ENCODE data around the gene KCNMA1.

KCNMA1 gene

GRCh38 chr10:77111611-77112550 is 525.7 kb downstream of the KCNMA1 start:
- peak; percentile 87 for DNase-seq (ENCODE audit: low spot score)

DNA sequence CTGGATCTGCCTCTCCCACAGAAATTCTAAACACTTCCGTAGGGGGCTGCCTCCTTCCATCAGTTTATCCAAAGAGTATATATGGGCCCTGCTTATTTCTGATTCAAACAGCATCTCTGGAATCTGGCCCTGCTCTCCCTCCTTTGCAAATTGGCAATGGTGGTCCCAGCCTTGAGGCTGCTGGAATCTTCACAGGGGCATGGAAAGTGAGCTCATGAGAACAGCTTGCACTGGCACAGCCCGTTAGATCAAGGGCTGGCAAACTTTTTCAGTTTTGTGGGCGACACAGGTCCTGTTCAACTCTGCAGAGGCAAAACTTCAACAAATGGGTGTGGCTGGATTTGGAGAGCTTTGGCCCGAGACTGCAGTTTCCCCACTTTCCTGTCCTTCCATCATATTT is 526.9 kb downstream of the KCNMA1 start:
- no peak for DNase-seq (ENCODE audit: low spot score)

GRCh38 chr10:77109351-77109994 is 528.1 kb downstream of the KCNMA1 start:
- no peak for DNase-seq (ENCODE audit: low spot score)

DNA sequence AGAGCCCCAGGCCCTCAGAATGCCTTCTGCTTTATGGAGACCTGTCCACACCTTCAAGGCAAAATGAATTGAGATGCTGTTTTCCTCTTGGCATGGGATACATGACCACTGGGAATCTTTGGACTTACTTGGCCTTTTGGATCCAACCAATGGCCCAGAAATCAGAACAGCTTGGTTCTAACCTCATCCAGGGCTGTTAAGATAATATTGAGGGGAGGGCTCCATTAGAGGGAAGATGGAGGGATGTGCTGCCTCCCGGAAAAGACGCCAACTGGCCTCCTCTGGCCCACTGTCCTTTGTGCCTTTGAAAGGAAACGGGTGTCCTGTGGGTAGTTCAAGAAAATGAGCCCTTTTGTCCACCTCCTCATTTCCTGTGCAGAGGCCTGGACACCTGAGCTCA is 530.9 kb downstream of the KCNMA1 start:
- no peak for DNase-seq (ENCODE audit: low spot score)

DNA sequence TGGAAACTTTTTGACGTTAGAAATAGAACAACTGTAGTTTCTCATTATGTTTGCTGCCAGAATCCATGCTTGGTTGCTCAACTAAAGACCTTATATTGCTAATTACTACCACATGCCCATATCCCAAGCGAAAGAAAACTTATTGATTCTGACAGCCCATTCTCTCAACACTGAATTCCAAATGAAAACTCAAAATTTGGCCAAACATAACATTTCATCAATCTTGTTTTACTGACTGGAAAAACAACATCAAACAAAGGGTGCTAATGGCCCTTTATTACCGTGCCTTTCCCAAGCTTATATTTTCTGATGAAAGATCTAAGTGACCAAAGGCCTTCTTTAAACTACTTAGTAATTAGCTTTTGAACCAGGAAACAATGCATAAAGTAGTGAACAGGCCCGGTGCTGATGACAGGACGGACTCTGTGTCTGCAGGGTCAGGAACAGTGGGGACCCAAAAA is 531.8 kb downstream of the KCNMA1 start:
- peak; percentile 70 for DNase-seq (ENCODE audit: low spot score)

- peak; percentile 62 for DNase-seq (ENCODE audit: low spot score)
Measured at GRCh38 chr10:77104459-77104980, 533.1 kb downstream of the KCNMA1 start.

GRCh38 chr10:77103213-77103612 is 534.4 kb downstream of the KCNMA1 start:
- DNase-seq (ENCODE audit: low spot score), result no peak

DNA sequence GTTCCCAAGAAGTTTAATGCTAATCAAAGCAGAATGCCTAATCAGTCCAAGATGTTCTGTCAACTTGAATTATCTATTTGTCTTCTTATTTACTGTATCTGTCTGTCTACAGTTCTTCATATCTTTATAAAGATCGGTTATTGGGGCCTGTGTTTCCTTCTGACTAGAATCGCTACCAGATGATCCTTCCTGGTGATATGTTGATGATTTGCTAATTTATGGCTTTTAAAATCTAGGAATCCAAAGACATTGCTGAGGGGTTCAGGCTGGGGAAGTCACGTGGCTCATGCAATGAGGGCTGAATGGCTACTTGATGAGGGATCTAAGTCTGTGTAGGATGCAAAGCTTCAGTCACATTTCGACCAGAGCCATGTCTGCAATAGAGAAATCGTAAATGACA is 536.3 kb downstream of the KCNMA1 start:
- DNase-seq (ENCODE audit: low spot score), result no peak

- DNase-seq (ENCODE audit: low spot score), result no peak
Measured at GRCh38 chr10:77099136-77099535, 538.5 kb downstream of the KCNMA1 start.

GRCh38 chr10:77097625-77098024 is 540.0 kb downstream of the KCNMA1 start:
- DNase-seq (ENCODE audit: low spot score), result no peak

DNA sequence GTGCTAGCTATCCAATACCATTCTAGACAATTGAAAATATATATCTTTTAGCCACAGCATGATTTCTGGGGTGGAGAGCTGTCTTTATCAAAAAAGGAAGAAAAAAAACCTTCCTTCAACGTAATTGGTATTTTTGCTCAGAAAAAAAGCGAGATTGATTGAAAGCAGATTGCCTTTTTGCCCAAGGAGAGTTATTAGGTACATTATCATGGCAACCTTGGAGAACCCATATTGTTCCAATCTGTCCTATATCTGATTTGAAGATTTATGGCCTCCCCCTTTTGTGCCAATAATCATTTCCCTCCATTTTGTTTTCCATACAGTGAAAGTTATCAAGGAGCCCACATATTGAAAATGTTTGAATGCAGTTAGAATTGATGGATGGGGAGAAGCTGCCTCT is 544.5 kb downstream of the KCNMA1 start:
- no peak for DNase-seq (ENCODE audit: low spot score)

GRCh38 chr10:77091597-77092165 is 545.9 kb downstream of the KCNMA1 start:
- no peak for DNase-seq (ENCODE audit: low spot score)

- DNase-seq (ENCODE audit: low spot score), result no peak
Measured at GRCh38 chr10:77090381-77091356, 546.9 kb downstream of the KCNMA1 start.

- DNase-seq (ENCODE audit: low spot score), result no peak
Measured at GRCh38 chr10:77087366-77087765, 550.2 kb downstream of the KCNMA1 start.

DNA sequence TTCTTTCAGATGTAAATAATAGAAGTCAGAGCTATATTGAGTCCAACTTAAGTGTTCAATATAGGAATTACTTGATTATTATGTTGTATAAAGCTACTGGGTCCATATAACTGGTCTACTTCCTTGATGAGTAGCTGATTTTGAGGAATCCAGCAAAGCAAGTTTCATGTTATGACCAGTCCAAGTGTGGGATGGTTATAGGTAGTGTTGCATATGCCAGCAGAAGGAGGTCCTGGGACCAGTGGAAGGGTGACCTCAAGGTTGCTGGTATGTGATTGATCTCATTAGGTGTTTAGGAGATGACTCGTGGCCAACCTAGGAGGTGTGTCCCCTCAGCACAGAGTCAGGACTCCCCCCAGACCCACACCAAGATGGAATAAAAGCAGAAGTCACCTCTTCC is 551.5 kb downstream of the KCNMA1 start:
- DNase-seq (ENCODE audit: low spot score), result no peak

DNA sequence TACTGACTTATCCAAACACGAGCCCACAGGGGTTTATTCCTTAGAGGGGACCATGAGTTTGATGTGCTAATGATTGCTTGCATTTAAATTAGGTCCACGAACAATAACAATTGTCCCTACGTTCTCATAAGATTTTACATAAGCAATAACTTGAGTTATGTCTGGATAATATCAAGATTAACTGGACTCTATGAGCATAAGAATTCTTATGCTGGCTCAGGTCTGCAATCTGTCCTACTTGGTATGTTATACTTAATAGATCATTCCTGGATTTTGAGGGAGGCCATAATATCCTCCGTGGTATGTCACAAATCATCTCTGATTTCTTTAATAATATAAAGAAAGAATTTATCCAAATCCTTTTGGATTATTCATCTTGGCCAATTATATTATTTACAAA is 552.3 kb downstream of the KCNMA1 start:
- no peak for DNase-seq (ENCODE audit: low spot score)

GRCh38 chr10:77084431-77085144 is 553.0 kb downstream of the KCNMA1 start:
- DNase-seq (ENCODE audit: low spot score), result no peak

DNA sequence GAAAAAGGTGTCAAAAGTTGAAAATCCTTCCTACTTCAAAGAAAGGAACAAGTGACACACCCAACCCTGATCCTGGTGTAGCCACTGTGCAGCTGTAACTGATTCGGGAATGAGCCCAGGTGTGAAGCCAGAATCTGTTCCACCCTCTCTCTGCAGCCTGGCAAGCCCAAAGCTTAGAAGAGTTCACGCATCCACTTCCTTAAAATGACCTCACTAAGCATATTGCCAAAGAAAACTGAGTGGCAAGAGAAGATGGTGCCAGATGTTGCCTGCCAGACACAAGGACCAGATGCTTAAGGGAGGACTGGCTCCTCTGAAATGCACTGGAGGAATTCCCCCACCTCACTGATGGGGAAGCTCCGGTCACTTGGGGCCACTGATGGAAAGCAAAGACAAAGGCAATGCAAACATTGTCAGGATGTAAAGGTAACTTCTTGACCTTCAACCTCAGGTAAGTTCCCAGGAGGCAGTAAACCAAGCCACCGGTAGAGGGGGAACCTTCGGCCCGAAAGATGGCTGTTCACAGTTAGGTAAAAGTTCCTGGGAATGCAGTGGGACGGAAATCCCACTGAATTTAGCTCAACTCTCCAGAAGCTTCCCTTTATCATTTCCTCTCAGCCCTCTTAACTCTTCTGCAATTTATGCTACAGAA is 554.9 kb downstream of the KCNMA1 start:
- no peak for DNase-seq (ENCODE audit: low spot score)

DNA sequence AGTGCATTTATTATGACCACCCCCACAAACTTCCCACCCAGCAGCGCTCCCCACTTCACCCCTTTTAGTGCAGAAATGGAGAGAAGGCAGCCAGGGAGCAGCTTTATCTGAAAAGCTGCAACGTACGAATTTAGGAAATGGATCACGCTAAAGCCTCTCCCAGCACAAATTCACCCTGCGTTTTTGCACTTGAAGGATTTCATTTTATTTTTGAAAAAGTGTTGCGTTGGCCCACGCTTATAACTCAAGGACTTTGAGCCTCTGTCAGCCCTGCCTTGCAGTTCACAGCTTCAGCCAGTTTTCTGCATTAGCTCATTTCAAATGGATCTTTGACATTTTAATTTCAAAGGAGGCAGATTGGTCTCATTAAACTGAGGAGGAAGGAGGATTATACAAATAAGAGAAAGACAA is 556.1 kb downstream of the KCNMA1 start:
- no peak for DNase-seq (ENCODE audit: low spot score)

DNA sequence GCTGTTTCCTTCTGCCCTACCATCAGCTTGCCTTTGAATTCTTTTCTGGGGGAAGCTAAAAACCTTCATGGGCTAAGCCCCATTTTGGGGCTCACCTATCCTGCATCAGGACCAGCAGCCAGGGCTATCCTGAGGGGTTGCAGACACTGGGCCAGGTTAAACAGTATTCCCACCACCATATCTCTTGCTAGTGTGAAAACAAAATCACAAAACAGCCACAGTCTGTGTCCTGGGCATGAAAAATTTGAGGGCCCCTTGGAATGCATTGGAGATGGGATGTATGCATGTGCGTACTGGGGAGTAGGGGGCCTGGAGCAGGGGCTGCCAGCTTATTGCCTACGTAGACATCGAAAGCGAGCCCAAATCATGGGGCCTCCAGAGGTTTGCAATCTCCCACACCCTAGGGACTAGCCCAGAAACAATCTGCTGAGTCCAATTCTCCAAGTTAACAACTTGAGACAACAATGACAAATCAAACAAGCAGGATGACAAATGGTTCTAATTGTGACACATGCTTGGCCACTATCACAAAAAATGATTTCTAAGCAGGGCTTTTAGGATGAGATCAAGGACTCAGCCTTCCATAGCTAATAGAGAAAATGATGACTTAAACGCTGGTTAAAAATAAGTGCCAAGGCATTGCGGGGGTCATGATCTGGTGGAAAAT is 557.1 kb downstream of the KCNMA1 start:
- no peak for DNase-seq (ENCODE audit: low spot score)

Measured in GM03348 (cell line).